HFFc6 (cell line): ENCODE measurements around the gene ADGRG1. TPM values are rescaled to one million over a fixed set of nuclear protein-coding genes. Genes with fewer than 3 reads are reported as not detected.

Experiments
- DNase-seq: peaks from one replicate; pipeline ENCODE4 v3.0.0-alpha.2; 2018
- H3K27ac Mint-ChIP-seq: 2 replicates; pipeline ENCODE4 v1.8.0; 2020; ENCODE audit warnings: mild to moderate bottlenecking, mixed read lengths
- H3K27me3 Mint-ChIP-seq: 2 replicates; pipeline ENCODE4 v1.8.0; 2021; ENCODE audit warnings: mild to moderate bottlenecking, moderate library complexity, mixed read lengths; ENCODE audit not compliant: insufficient read depth
- H3K36me3 Mint-ChIP-seq: 2 replicates; pipeline ENCODE4 v1.8.0; 2021; ENCODE audit warnings: low read depth, mixed read lengths
- H3K4me1 Mint-ChIP-seq: 2 replicates; pipeline ENCODE4 v1.8.0; 2020; ENCODE audit warnings: low read depth, mixed read lengths
- H3K4me3 Mint-ChIP-seq: 2 replicates; pipeline ENCODE4 v1.8.0; 2020; ENCODE audit warnings: mild to moderate bottlenecking, moderate library complexity, mixed read lengths
- H3K9me3 Mint-ChIP-seq: 2 replicates; pipeline ENCODE4 v1.8.0; 2020; ENCODE audit warnings: mild to moderate bottlenecking, mixed read lengths
- total RNA-seq, 6 experiments: library from RNA; stranded (reverse); fragmentation: NEBNext Ultra II Directional; extraction: Animal tissue kit (Norgen Biotek cat#: 25700); gene quantifications; 2 replicates in 1 of 6; 3 replicates in 5 of 6; pipeline ENCODE4 v1.2.3, GENCODE V29; 2021
- TF ChIP-seq, protein P1 (sequence below): fragments of 200-600 bp; sonication (generic); IDR thresholded peaks from 2 replicates; pipeline ENCODE4 v1.5.0; 2021; ENCODE audit warnings: antibody characterized with exemption, mild to moderate bottlenecking

Gene ADGRG1
- total RNA-seq, 6 experiments from 2014 or later: 0.18 to 1.4 (median 0.50) TPM

DNA sequence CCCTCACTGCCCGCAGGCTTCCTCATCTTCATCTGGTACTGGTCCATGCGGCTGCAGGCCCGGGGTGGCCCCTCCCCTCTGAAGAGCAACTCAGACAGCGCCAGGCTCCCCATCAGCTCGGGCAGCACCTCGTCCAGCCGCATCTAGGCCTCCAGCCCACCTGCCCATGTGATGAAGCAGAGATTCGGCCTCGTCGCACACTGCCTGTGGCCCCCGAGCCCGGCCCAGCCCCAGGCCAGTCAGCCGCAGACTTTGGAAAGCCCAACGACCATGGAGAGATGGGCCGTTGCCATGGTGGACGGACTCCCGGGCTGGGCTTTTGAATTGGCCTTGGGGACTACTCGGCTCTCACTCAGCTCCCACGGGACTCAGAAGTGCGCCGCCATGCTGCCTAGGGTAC is 35.0 kb downstream of the ADGRG1 start:
- Mint-ChIP-seq H3K36me3 (no peaks in the 10 kb centered on the region), H3K9me3 (no peaks in the 10 kb centered on the region), H3K27me3 (peaks cover 11% of the 10 kb centered on the region), H3K4me3 (no peak overlapping the region), H3K4me1 (no peaks in the 10 kb centered on the region), H3K27ac (no peak overlapping the region)
- no peak for DNase-seq
- TF ChIP-seq, protein P1, sequence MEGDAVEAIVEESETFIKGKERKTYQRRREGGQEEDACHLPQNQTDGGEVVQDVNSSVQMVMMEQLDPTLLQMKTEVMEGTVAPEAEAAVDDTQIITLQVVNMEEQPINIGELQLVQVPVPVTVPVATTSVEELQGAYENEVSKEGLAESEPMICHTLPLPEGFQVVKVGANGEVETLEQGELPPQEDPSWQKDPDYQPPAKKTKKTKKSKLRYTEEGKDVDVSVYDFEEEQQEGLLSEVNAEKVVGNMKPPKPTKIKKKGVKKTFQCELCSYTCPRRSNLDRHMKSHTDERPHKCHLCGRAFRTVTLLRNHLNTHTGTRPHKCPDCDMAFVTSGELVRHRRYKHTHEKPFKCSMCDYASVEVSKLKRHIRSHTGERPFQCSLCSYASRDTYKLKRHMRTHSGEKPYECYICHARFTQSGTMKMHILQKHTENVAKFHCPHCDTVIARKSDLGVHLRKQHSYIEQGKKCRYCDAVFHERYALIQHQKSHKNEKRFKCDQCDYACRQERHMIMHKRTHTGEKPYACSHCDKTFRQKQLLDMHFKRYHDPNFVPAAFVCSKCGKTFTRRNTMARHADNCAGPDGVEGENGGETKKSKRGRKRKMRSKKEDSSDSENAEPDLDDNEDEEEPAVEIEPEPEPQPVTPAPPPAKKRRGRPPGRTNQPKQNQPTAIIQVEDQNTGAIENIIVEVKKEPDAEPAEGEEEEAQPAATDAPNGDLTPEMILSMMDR: no peak

DNA sequence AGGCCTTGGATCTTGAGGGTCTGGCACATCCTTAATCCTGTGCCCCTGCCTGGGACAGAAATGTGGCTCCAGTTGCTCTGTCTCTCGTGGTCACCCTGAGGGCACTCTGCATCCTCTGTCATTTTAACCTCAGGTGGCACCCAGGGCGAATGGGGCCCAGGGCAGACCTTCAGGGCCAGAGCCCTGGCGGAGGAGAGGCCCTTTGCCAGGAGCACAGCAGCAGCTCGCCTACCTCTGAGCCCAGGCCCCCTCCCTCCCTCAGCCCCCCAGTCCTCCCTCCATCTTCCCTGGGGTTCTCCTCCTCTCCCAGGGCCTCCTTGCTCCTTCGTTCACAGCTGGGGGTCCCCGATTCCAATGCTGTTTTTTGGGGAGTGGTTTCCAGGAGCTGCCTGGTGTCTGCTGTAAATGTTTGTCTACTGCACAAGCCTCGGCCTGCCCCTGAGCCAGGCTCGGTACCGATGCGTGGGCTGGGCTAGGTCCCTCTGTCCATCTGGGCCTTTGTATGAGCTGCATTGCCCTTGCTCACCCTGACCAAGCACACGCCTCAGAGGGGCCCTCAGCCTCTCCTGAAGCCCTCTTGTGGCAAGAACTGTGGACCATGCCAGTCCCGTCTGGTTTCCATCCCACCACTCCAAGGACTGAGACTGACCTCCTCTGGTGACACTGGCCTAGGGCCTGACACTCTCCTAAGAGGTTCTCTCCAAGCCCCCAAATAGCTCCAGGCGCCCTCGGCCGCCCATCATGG is 35.7 kb downstream of the ADGRG1 start:
- Mint-ChIP-seq H3K4me1 (no peaks in the 10 kb centered on the region), H3K36me3 (no peaks in the 10 kb centered on the region), H3K27me3 (peaks cover 16% of the 10 kb centered on the region), H3K9me3 (no peaks in the 10 kb centered on the region), H3K4me3 (no peak overlapping the region), H3K27ac (no peak overlapping the region)
- DNase-seq: no peak
- TF ChIP-seq, protein P1: peak; percentile 8; the same call in 1 of the 2 replicates

DNA sequence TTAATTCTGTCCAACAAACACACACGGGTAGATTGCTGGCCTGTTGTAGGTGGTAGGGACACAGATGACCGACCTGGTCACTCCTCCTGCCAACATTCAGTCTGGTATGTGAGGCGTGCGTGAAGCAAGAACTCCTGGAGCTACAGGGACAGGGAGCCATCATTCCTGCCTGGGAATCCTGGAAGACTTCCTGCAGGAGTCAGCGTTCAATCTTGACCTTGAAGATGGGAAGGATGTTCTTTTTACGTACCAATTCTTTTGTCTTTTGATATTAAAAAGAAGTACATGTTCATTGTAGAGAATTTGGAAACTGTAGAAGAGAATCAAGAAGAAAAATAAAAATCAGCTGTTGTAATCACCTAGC is 36.2 kb downstream of the ADGRG1 start:
- DNase-seq: no peak
- peaks cover 20% of the 10 kb centered on the region for H3K27me3 Mint-ChIP-seq
- TF ChIP-seq, protein P1: no peak
- no peaks in the 10 kb centered on the region for H3K4me1 Mint-ChIP-seq
- H3K36me3 Mint-ChIP-seq: no peaks in the 10 kb centered on the region
- H3K27ac Mint-ChIP-seq: no peak overlapping the region
- no peak overlapping the region for H3K4me3 Mint-ChIP-seq
- no peaks in the 10 kb centered on the region for H3K9me3 Mint-ChIP-seq

DNA sequence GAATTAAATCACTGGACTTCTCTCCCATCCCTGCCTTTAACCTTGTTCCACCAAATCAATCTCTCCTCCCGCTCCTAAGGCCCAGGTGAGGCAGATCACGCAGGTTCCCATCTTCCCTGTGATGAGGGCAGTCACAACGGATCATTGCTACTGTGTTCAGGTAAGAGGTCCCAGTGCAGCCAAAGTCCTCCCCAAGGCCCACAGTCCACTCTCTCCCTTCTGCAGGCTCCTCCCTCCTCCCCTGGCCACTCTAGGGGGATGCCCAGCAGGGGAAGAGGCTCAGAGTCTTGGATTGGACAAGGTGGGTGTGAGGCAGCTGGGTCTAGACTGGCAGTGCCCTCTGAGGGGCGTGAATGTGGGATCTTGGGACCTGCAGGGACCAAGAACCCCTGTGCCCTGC is 37.1 kb downstream of the ADGRG1 start:
- TF ChIP-seq, protein P1: no peak
- DNase-seq: no peak
- Mint-ChIP-seq H3K27me3 (peaks cover 18% of the 10 kb centered on the region), H3K27ac (no peak overlapping the region), H3K36me3 (no peaks in the 10 kb centered on the region), H3K9me3 (no peaks in the 10 kb centered on the region), H3K4me1 (no peaks in the 10 kb centered on the region), H3K4me3 (no peak overlapping the region)

DNA sequence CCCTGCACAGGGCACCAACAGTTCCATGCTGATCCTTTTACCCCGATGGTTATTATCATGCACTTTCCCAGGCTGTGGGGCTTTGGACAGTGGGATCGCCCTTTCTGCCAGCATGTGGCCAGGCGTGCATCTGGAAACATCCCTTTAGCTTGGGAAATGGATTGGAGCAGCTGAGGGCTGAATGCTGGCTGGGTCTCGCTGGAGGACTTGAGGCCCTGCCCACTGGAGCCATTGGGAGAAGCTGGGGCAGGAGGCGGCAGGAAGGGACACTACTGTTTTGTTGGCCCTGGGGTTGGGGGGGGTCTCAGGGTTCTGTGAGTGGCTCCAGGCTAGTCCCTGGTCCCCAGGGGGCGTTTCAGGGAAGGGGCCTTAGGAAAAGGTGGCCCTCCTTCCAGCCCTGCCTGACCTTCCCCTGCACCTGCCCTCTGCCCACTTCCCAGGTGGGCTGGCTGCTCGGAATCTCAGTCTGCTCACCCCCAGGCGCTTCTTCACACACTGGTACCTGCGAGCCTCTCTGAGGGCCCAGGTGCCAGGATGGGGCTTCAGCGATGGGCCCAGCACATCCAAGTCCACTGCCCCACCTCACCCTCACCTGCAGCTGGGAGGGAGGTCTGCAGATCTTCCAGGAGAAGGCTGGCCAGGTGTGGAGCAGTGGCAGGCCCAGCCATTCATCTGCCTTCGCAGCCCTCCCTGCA is 38.1 kb downstream of the ADGRG1 start:
- H3K4me1 Mint-ChIP-seq: peaks cover 3% of the 10 kb centered on the region; the same call in 1 of the 2 replicates
- H3K27ac Mint-ChIP-seq: no peak overlapping the region
- H3K9me3 Mint-ChIP-seq: no peaks in the 10 kb centered on the region
- peaks cover 18% of the 10 kb centered on the region for H3K27me3 Mint-ChIP-seq
- H3K36me3 Mint-ChIP-seq: no peaks in the 10 kb centered on the region
- TF ChIP-seq, protein P1: no peak
- no peak for DNase-seq
- no peak overlapping the region for H3K4me3 Mint-ChIP-seq
